Keratinocyte (primary cell): ENCODE data around the gene ANXA1. TPM values are rescaled to one million over a fixed set of nuclear protein-coding genes. Genes with fewer than 3 reads are reported as not detected.

Source experiments
- DNase-seq: peaks from one replicate; pipeline ENCODE4 v3.0.0-alpha.2; 2011; ENCODE audit warnings: low read depth, missing footprints, low spot score
- FAIRE-seq: peaks from 2 replicates; lab custom pipeline; 2011; peaks lifted over from hg19 to GRCh38; lab: Jason Lieb, UNC
- H2AFZ ChIP-seq: 2 replicates; pipeline ENCODE4 v1.6.0; 2012; ENCODE audit warnings: low read length, control low read depth, inconsistent platforms; ENCODE audit not compliant: control insufficient read depth
- H3K27ac ChIP-seq: 2 replicates; pipeline ENCODE4 v1.5.1; 2011; ENCODE audit warnings: low read length; ENCODE audit not compliant: control insufficient read depth, insufficient read depth
- H3K27me3 ChIP-seq: 3 replicates; pipeline ENCODE4 v1.6.0; 2011; ENCODE audit warnings: low read length; ENCODE audit not compliant: control insufficient read depth, insufficient read depth; ENCODE audit errors: extremely low read depth
- H3K36me3 ChIP-seq, 2 experiments: 2 replicates in 1 of 2; 3 replicates in 1 of 2; pipeline ENCODE4 v1.5.1; 2011; ENCODE audit warnings: low read length in 2 of 2, mild to moderate bottlenecking in 1 of 2; ENCODE audit not compliant: control insufficient read depth in 2 of 2, insufficient read depth in 2 of 2; ENCODE audit errors: extremely low read depth in 1 of 2
- H3K4me1 ChIP-seq: 3 replicates; pipeline ENCODE4 v1.5.1; 2011; ENCODE audit warnings: low read length; ENCODE audit not compliant: control insufficient read depth, insufficient read depth; ENCODE audit errors: extremely low read depth
- H3K4me2 ChIP-seq: 3 replicates; pipeline ENCODE4 v1.6.0; 2011; ENCODE audit warnings: low read depth, low read length; ENCODE audit not compliant: control insufficient read depth, insufficient read depth; ENCODE audit errors: extremely low read depth
- H3K4me3 ChIP-seq, 3 experiments: fragments of 200-600 bp in 1 of 3; sonication (generic) in 1 of 3; 2 replicates in 2 of 3; 3 replicates in 1 of 3; pipeline ENCODE4 v1.5.1; 2011 to 2016; ENCODE audit warnings: low read length in 3 of 3, mild to moderate bottlenecking in 3 of 3, control low read depth in 2 of 3, inconsistent platforms in 1 of 3, low read depth in 1 of 3, mixed read lengths in 1 of 3, mixed run types in 1 of 3, moderate library complexity in 1 of 3; ENCODE audit not compliant: control insufficient read depth in 2 of 3, insufficient read depth in 2 of 3; ENCODE audit errors: extremely low read depth in 1 of 3
- H3K79me2 ChIP-seq: 2 replicates; pipeline ENCODE4 v1.6.0; 2012; ENCODE audit warnings: low read length; ENCODE audit not compliant: control insufficient read depth, insufficient read depth
- H3K9ac ChIP-seq: 3 replicates; pipeline ENCODE4 v1.6.0; 2011; ENCODE audit warnings: low read length; ENCODE audit not compliant: control insufficient read depth, insufficient read depth; ENCODE audit errors: extremely low read depth
- H3K9me1 ChIP-seq: 3 replicates; pipeline ENCODE4 v1.6.0; 2011; ENCODE audit warnings: low read length; ENCODE audit not compliant: control insufficient read depth, insufficient read depth; ENCODE audit errors: extremely low read depth
- H3K9me3 ChIP-seq: 2 replicates; pipeline ENCODE4 v1.5.1; 2012; ENCODE audit warnings: low read depth, low read length; ENCODE audit not compliant: control insufficient read depth
- H4K20me1 ChIP-seq: 3 replicates; pipeline ENCODE4 v1.6.0; 2011; ENCODE audit warnings: low read length; ENCODE audit not compliant: control insufficient read depth, insufficient read depth; ENCODE audit errors: extremely low read depth
- EZH2 ChIP-seq: IDR thresholded peaks from one replicate; pipeline ENCODE4 v1.6.1; 2012; ENCODE audit warnings: inconsistent platforms, mild to moderate bottlenecking, low read length, moderate library complexity
- dilution Hi-C: fragments of 300-500 bp; cut with MboI; formaldehyde crosslinking; loops from one replicate; pipeline ENCODE4 v1.7.0; 2020; ENCODE audit warnings: low sequenced_read_pairs; ENCODE audit not compliant: extremely low pct_ligation_motif_present
- polyA plus RNA-seq, 5 experiments: library from polyadenylated mRNA; depleted of rRNA in 3 of 5; stranded (reverse) in 3 of 5; stranded (forward) in 1 of 5; unstranded in 1 of 5; fragments of >200 nt; gene quantifications; 1 replicate in 1 of 5; 2 replicates in 3 of 5; 3 replicates in 1 of 5; pipeline versions ENCODE4 v1.2.1 to v1.2.3, GENCODE V29; 2011 to 2012; ENCODE audit warnings: missing spikeins in 2 of 5, low read depth in 1 of 5, low replicate concordance in 1 of 5
- TF ChIP-seq, protein P1 (sequence below), 3 experiments: IDR thresholded peaks in 1 of 3; conservative IDR thresholded peaks in 1 of 3; optimal IDR thresholded peaks in 1 of 3; 2 replicates in 2 of 3; 3 replicates in 1 of 3; pipeline versions ENCODE3 to v1.5.1; 2011; ENCODE audit warnings: low read length in 3 of 3, mild to moderate bottlenecking in 3 of 3, moderate library complexity in 2 of 3, control low read depth in 1 of 3, inconsistent platforms in 1 of 3; ENCODE audit not compliant: insufficient read depth in 2 of 3; ENCODE audit errors: extremely low read depth in 1 of 3

Gene ANXA1
- polyA plus RNA-seq, 1 donor (not counting 4 experiments of a cell fraction or from before 2014, with no cell fraction given) = 1,449 TPM

GRCh38 chr9:73194284-73194683 lies 42.6 kb downstream of the ANXA1 start:
- Histone ChIP-seq H3K9me1 (no peaks in the 10 kb centered on the region), H2AFZ (no peak overlapping the region), H3K9me3 (no peaks in the 10 kb centered on the region), H3K4me3 (no peak overlapping the region), H3K27ac (no peak overlapping the region), H4K20me1 (no peaks in the 10 kb centered on the region), H3K27me3 (no peaks in the 10 kb centered on the region), H3K4me1 (no peaks in the 10 kb centered on the region), H3K4me2 (no peak overlapping the region), H3K79me2 (no peaks in the 10 kb centered on the region), H3K9ac (no peak overlapping the region), H3K36me3 (no peaks in the 10 kb centered on the region)
- TF ChIP-seq EZH2 = no peak
- TF ChIP-seq, protein P1, sequence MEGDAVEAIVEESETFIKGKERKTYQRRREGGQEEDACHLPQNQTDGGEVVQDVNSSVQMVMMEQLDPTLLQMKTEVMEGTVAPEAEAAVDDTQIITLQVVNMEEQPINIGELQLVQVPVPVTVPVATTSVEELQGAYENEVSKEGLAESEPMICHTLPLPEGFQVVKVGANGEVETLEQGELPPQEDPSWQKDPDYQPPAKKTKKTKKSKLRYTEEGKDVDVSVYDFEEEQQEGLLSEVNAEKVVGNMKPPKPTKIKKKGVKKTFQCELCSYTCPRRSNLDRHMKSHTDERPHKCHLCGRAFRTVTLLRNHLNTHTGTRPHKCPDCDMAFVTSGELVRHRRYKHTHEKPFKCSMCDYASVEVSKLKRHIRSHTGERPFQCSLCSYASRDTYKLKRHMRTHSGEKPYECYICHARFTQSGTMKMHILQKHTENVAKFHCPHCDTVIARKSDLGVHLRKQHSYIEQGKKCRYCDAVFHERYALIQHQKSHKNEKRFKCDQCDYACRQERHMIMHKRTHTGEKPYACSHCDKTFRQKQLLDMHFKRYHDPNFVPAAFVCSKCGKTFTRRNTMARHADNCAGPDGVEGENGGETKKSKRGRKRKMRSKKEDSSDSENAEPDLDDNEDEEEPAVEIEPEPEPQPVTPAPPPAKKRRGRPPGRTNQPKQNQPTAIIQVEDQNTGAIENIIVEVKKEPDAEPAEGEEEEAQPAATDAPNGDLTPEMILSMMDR (optimal IDR thresholded peaks at IDR 0.05 in 1 of 3, IDR thresholded peaks at IDR 0.05 in 1 of 3, conservative IDR thresholded peaks at IDR 0.05 in 1 of 3; ENCODE audit: extremely low read depth in 1 of 3, insufficient read depth in 2 of 3, low read length in 3 of 3) = no peak
- no peak for FAIRE-seq
- no peak for DNase-seq
- dilution Hi-C loops = no loop called here

DNA sequence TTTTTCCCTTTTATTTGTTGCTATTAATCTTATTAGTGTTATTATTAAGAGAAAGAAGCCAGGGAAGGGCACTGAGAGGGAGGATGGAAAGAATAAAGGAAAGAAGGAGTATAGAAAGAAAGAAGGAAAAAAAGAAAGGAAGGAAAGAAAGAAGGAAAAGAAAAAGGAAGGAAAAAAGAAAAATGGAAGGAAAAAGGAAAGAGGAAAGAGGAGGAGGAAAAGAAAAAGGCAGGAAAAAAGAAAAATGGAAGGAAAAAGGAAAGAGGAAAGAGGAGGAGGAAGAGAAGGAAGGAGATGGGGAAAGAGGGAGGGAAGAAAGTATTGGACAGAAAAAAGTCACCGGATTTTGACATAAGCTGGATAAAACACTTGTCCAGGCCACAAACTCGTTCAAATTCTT lies 47.8 kb downstream of the ANXA1 start:
- DNase-seq = no peak
- Histone ChIP-seq H3K9me3 (no peaks in the 10 kb centered on the region), H3K4me2 (no peak overlapping the region), H3K27ac (no peak overlapping the region), H3K9ac (no peak overlapping the region), H3K4me3 (no peak overlapping the region), H3K27me3 (no peaks in the 10 kb centered on the region), H4K20me1 (no peaks in the 10 kb centered on the region), H3K79me2 (no peaks in the 10 kb centered on the region), H3K4me1 (no peaks in the 10 kb centered on the region), H2AFZ (no peak overlapping the region), H3K9me1 (no peaks in the 10 kb centered on the region), H3K36me3 (no peaks in the 10 kb centered on the region)
- no peak for FAIRE-seq
- dilution Hi-C loops = no loop called here
- no peak for TF ChIP-seq EZH2
- TF ChIP-seq, protein P1 (optimal IDR thresholded peaks at IDR 0.05 in 1 of 3, IDR thresholded peaks at IDR 0.05 in 1 of 3, conservative IDR thresholded peaks at IDR 0.05 in 1 of 3; ENCODE audit: extremely low read depth in 1 of 3, insufficient read depth in 2 of 3, low read length in 3 of 3) = no peak
